GM12891 (cell line): Measurements from ENCODE around the gene GPR32.

Experiments
- PAX5 ChIP-seq: IDR thresholded peaks from 2 replicates; pipeline ENCODE4 v1.6.1; 2011; ENCODE audit warnings: low read length, moderate library complexity, mild to moderate bottlenecking; ENCODE audit not compliant: insufficient read depth, severe bottlenecking
- POLR2A ChIP-seq: IDR thresholded peaks from 2 replicates; pipeline ENCODE4 v1.6.1; 2011; ENCODE audit warnings: low read depth, low read length, control low read depth
- POLR2AphosphoS5 ChIP-seq: IDR thresholded peaks from 2 replicates; pipeline ENCODE4 v1.6.1; 2011; ENCODE audit warnings: low read depth, low read length, control low read depth
- POU2F2 ChIP-seq: IDR thresholded peaks from 2 replicates; pipeline ENCODE4 v1.6.1; 2011; ENCODE audit warnings: low read depth, mild to moderate bottlenecking, control low read depth, low read length, moderate library complexity
- TAF1 ChIP-seq: IDR thresholded peaks from 2 replicates; pipeline ENCODE4 v1.6.1; 2011; ENCODE audit warnings: low read depth, low read length, control low read depth

- TF ChIP-seq TAF1 (no peak), POLR2A (no peak), POLR2AphosphoS5 (no peak), POU2F2 (no peak), PAX5 (no peak)
Observed at GRCh38 chr19:50777261-50777660, 7.0 kb downstream of the GPR32 start.
